Progenitor cell of endocrine pancreas (in vitro differentiated cells): Measurements from ENCODE around the gene PICK1. TPM values are rescaled to one million over a fixed set of nuclear protein-coding genes. Genes with fewer than 3 reads are reported as not detected.

Experiments
- DNase-seq: peaks from one replicate; pipeline ENCODE4 v3.0.0; 2021; ENCODE audit warnings: low spot score; ENCODE audit not compliant: unreplicated experiment
- H3K27ac Mint-ChIP-seq: 2 replicates; pipeline ENCODE4 v1.8.0; 2021; ENCODE audit warnings: mild to moderate bottlenecking, moderate library complexity, mixed read lengths
- H3K27me3 Mint-ChIP-seq: 2 replicates; pipeline ENCODE4 v1.8.0; 2021; ENCODE audit warnings: mixed read lengths
- H3K36me3 Mint-ChIP-seq: 2 replicates; pipeline ENCODE4 v1.8.0; 2022; ENCODE audit warnings: mixed read lengths; ENCODE audit not compliant: insufficient read depth
- H3K4me1 Mint-ChIP-seq: 2 replicates; pipeline ENCODE4 v1.8.0; 2021; ENCODE audit warnings: low read depth, mixed read lengths
- H3K4me3 Mint-ChIP-seq: 2 replicates; pipeline ENCODE4 v1.8.0; 2021; ENCODE audit warnings: low read depth, mild to moderate bottlenecking, moderate library complexity, mixed read lengths
- H3K9me3 Mint-ChIP-seq: 2 replicates; pipeline ENCODE4 v1.8.0; 2021; ENCODE audit warnings: low read depth, mixed read lengths
- CTCF ChIP-seq: fragments of 200-600 bp; sonication (generic); IDR thresholded peaks from one replicate; pipeline ENCODE4 v1.5.0; 2021; ENCODE audit warnings: antibody characterized with exemption, mild to moderate bottlenecking; ENCODE audit not compliant: unreplicated experiment
- total RNA-seq: library from RNA; stranded (reverse); gene quantifications from 2 replicates; pipeline ENCODE4 v1.2.1, GENCODE V29; 2021

Gene PICK1
- total RNA-seq, 1 donor from 2014 or later = 67.3 TPM

- TF ChIP-seq CTCF = no peak
- Mint-ChIP-seq H3K4me3 (no peak overlapping the region), H3K9me3 (no peaks in the 10 kb centered on the region), H3K27ac (peak overlapping the region; percentile 90), H3K27me3 (no peaks in the 10 kb centered on the region), H3K4me1 (peaks cover 12% of the 10 kb centered on the region), H3K36me3 (peaks cover 2% of the 10 kb centered on the region)
- no peak for DNase-seq
Observed at GRCh38 chr22:38108561-38109319, 51.5 kb downstream of the PICK1 start.

- no peak overlapping the region for H3K4me3 Mint-ChIP-seq
- no peak for DNase-seq
- peaks cover 3% of the 10 kb centered on the region for H3K36me3 Mint-ChIP-seq
- no peaks in the 10 kb centered on the region for H3K9me3 Mint-ChIP-seq
- no peak for TF ChIP-seq CTCF
- peaks cover 13% of the 10 kb centered on the region for H3K4me1 Mint-ChIP-seq
- H3K27me3 Mint-ChIP-seq = peaks cover 2% of the 10 kb centered on the region
- H3K27ac Mint-ChIP-seq = peak overlapping the region; percentile 95
Observed at GRCh38 chr22:38109371-38110001, 52.3 kb downstream of the PICK1 start.

- peaks cover 3% of the 10 kb centered on the region for H3K27me3 Mint-ChIP-seq
- TF ChIP-seq CTCF = no peak
- peak within 1 kb of the TSS; percentile 95 for H3K27ac Mint-ChIP-seq
- DNase-seq = no peak
- no peak within 1 kb of the TSS for H3K4me3 Mint-ChIP-seq
- H3K4me1 Mint-ChIP-seq = peaks cover 13% of the 10 kb centered on the region
- peaks cover 3% of the 10 kb centered on the region for H3K36me3 Mint-ChIP-seq
- H3K9me3 Mint-ChIP-seq = no peaks in the 10 kb centered on the region
Observed at GRCh38 chr22:38110008-38110862, 53.0 kb downstream of the PICK1 start, which contains the start of gene BAIAP2L2. Gene BAIAP2L2, minus strand, starts transcription at chr22:38110684. Its CDS starts 159 bp downstream, at chr22:38110525.

GRCh38 chr22:38110863-38111852 is 54.0 kb downstream of the PICK1 start:
- peak overlapping the region; percentile 92 for H3K27ac Mint-ChIP-seq
- H3K36me3 Mint-ChIP-seq = peaks cover 3% of the 10 kb centered on the region
- no peak for TF ChIP-seq CTCF
- DNase-seq = no peak
- H3K4me1 Mint-ChIP-seq = peaks cover 13% of the 10 kb centered on the region
- H3K9me3 Mint-ChIP-seq = no peaks in the 10 kb centered on the region
- H3K27me3 Mint-ChIP-seq = peaks cover 3% of the 10 kb centered on the region
- H3K4me3 Mint-ChIP-seq = no peak overlapping the region
